Heart right ventricle (tissue), 16 donors: ENCODE results near the gene SLC15A3. TPM values are rescaled to one million over a fixed set of nuclear protein-coding genes. Genes with fewer than 3 reads are reported as not detected.

ENCODE experiments used
- ATAC-seq, 8 donors: fragments of 200-7000 bp; cut with Tn5 transposase; one replicate each; pipeline ENCODE4 v1.9.1; 2020; ENCODE audit warnings: mild to moderate bottlenecking in 8 of 8, moderate library complexity in 8 of 8, moderate number of reproducible peaks in 1 of 8
- DNase-seq, 2 donors: peaks; one replicate each; pipeline ENCODE4 v3.0.0-alpha.2; 2020
- H3K27ac ChIP-seq, 10 donors: fragments of 200-600 bp; sonication (generic) in 2 of 10; one replicate each; pipeline versions ENCODE4 v1.5.0 to v1.8.0; 2020 to 2022; ENCODE audit warnings: mild to moderate bottlenecking in 3 of 10
- H3K27me3 ChIP-seq, 7 donors: fragments of 200-600 bp; one replicate each; pipeline ENCODE4 v1.8.0; 2021 to 2022; ENCODE audit warnings: mild to moderate bottlenecking in 2 of 7
- H3K36me3 ChIP-seq, 9 donors: fragments of 200-600 bp; sonication (generic) in 1 of 9; one replicate each; pipeline versions ENCODE4 v1.5.0 to v1.8.0; 2020 to 2022; ENCODE audit warnings: mild to moderate bottlenecking in 2 of 9
- H3K4me1 ChIP-seq, 9 donors: fragments of 200-600 bp; sonication (generic) in 1 of 9; one replicate each; pipeline versions ENCODE4 v1.5.0 to v1.8.0; 2020 to 2022; ENCODE audit warnings: mild to moderate bottlenecking in 4 of 9
- H3K4me3 ChIP-seq, 10 donors: fragments of 200-600 bp; sonication (generic) in 2 of 10; one replicate each; pipeline versions ENCODE4 v1.5.0 to v1.8.0; 2020 to 2022; ENCODE audit warnings: mild to moderate bottlenecking in 7 of 10, moderate library complexity in 2 of 10
- H3K9me3 ChIP-seq, 11 donors: fragments of 200-600 bp in 10 of 11; sonication (generic) in 2 of 11; one replicate each; pipeline versions ENCODE4 v1.5.0 to v1.8.0; 2013 to 2022; ENCODE audit warnings: mild to moderate bottlenecking in 2 of 11, control low read depth in 1 of 11, moderate library complexity in 1 of 11
- CTCF ChIP-seq, 9 donors: fragments of 200-600 bp; sonication (generic) in 2 of 9; IDR thresholded peaks; one replicate each; pipeline versions ENCODE4 v1.5.0 to v1.8.0; 2021 to 2022; ENCODE audit warnings: antibody characterized with exemption in 9 of 9, mild to moderate bottlenecking in 5 of 9, moderate library complexity in 1 of 9
- WGBS, 2 donors: extraction: QIAGEN DNeasy Blood & Tissue Kit; methylation state at CpG; one replicate each; pipeline ENCODE4 v1.1.7; 2013; ENCODE audit warnings: inconsistent platforms in 1 of 2; 5-methylcytosine and 5-hydroxymethylcytosine counted together
- intact Hi-C, 10 donors: fragments of 100-400 bp; cut with DNase I; formaldehyde crosslinking; loops; one replicate each; pipeline versions ENCODE4 v1.11.1 to v1.14.2; 2022
- polyA plus RNA-seq, 2 donors: library from polyadenylated mRNA; stranded (reverse); fragments of 200-250 nt; gene quantifications; one replicate each; pipeline ENCODE4 v1.2.3, GENCODE V29; 2013
- total RNA-seq, 10 donors: library from RNA; stranded (reverse); fragmentation: NEBNext Ultra II Directional in 3 of 10; extraction: Animal tissue kit (Norgen Biotek cat#: 25700) in 3 of 10; gene quantifications; one replicate each; pipeline versions ENCODE4 v1.2.1 to v1.2.4, GENCODE V29; 2021 to 2023
- donor health status: Arrhythmogenic right ventricular cardiomyopathy.
- donor health status: ischemic (EF 13 %, LVEDD 7.1; RV severe dilation, severe dysfunction).
- donor health status: healthy with polysubstance abuse.
- donor health status: DM: no; HTN: yes; CAD: no.
- donor health status: DM: no; HTN: no; CAD: no.
- donor health status: ischemic (EF 25% LVEDD 6.9; RV normal size, moderate dysfunction).
- donor health status: ischemic (EF 25% LVEDD 5.7; RV mildly dilated, moderate dysfunction).
- donor health status: healthy.
- donor health status: DM: yes; HTN: yes; CAD: no.
- donor health status: Ischemic cardiomyopathy.
- donor health status: ischemic (EF 35%, LVEDD 5.7; RV mildly dilated, moderate dysfunction).
- donor health status: nonischemic (EF 11% LVEDD 7.7; RV severe dilation, severe dysfunction).
- donor health status: DM: yes; HTN: yes; CAD: no.
- donor health status: PGD.
- donor health status: ischemic (EF 29% LVEDD 5.4; RV normal size, mild dysfunction).
- donor health status: nonischemic (EF 23%, LVEDD 6.1; RV moderate dilation, normal function).

SLC15A3 gene
- total and polyA plus RNA-seq, 12 donors = 9.5 to 52.4 (median 19.5) TPM

GRCh38 chr11:60923326-60923725 lies 28.6 kb downstream of the SLC15A3 start:
- ATAC-seq = no peak
- WGBS, 2 donors = 73 to 79% methylated on average over 5 of the region's 5 CpGs
- H3K9me3 ChIP-seq = no peaks in the 10 kb centered on the region
- no peak overlapping the region for H3K4me3 ChIP-seq
- H3K36me3 ChIP-seq = peaks cover 0 to 44% (median 32%) of the 10 kb centered on the region in 9 donors
- H3K4me1 ChIP-seq = peaks cover 7 to 48% (median 40%) of the 10 kb centered on the region in 9 donors
- TF ChIP-seq CTCF (IDR thresholded peaks at IDR 0.05) = no peak
- H3K27me3 ChIP-seq = peaks cover 0 to 46% (median 12%) of the 10 kb centered on the region in 7 donors
- no peak overlapping the region for H3K27ac ChIP-seq
- no peak for DNase-seq
- intact Hi-C loops = no loop called here

- peaks cover 7 to 53% (median 43%) of the 10 kb centered on the region in 9 donors for H3K4me1 ChIP-seq
- TF ChIP-seq CTCF (IDR thresholded peaks at IDR 0.05) = no peak
- H3K36me3 ChIP-seq = peaks cover 0 to 46% (median 32%) of the 10 kb centered on the region in 9 donors
- no peak overlapping the region for H3K4me3 ChIP-seq
- ATAC-seq = no peak
- peaks cover 0 to 46% (median 12%) of the 10 kb centered on the region in 7 donors for H3K27me3 ChIP-seq
- DNase-seq = no peak
- intact Hi-C loops = no loop called here
- H3K9me3 ChIP-seq = no peaks in the 10 kb centered on the region
- no peak overlapping the region for H3K27ac ChIP-seq
- 92 to 94% methylated on average over 6 of the region's 6 CpGs for WGBS, 2 donors
Observed at GRCh38 chr11:60922906-60923305, 29.1 kb downstream of the SLC15A3 start.

- ATAC-seq (no peak), DNase-seq (no peak)
- Histone ChIP-seq H3K9me3 (no peaks in the 10 kb centered on the region), H3K36me3 (peaks cover 0 to 48% (median 32%) of the 10 kb centered on the region in 9 donors), H3K4me1 (peaks cover 7 to 63% (median 50%) of the 10 kb centered on the region in 9 donors), H3K27ac (no peak overlapping the region), H3K27me3 (peaks cover 0 to 36% (median 12%) of the 10 kb centered on the region in 7 donors), H3K4me3 (no peak overlapping the region)
- no peak for TF ChIP-seq CTCF (IDR thresholded peaks at IDR 0.05)
- intact Hi-C loops = no loop called here
- 83 to 87% methylated on average over 23 of the region's 23 CpGs for WGBS, 2 donors
Observed at GRCh38 chr11:60921777-60922335, 30.1 kb downstream of the SLC15A3 start.

- Histone ChIP-seq H3K9me3 (no peaks in the 10 kb centered on the region), H3K4me3 (no peak overlapping the region), H3K4me1 (peaks cover 10 to 69% (median 56%) of the 10 kb centered on the region in 9 donors), H3K36me3 (peaks cover 0 to 48% (median 32%) of the 10 kb centered on the region in 9 donors), H3K27ac (no peak overlapping the region), H3K27me3 (peaks cover 0 to 30% (median 12%) of the 10 kb centered on the region in 7 donors)
- WGBS, 2 donors = 93 to 95% methylated on average over 11 of the region's 11 CpGs
- intact Hi-C loops = no loop called here
- TF ChIP-seq CTCF (IDR thresholded peaks at IDR 0.05) = no peak
- ATAC-seq = no peak
- no peak for DNase-seq
Observed at GRCh38 chr11:60921259-60921658, 30.7 kb downstream of the SLC15A3 start.
